GM12864 (cell line): Measurements from ENCODE around the gene CELA2B.

Source experiments
- DNase-seq: peaks from one replicate; pipeline ENCODE4 v3.0.0-alpha.2; 2011; ENCODE audit warnings: low read depth
- H3K4me3 ChIP-seq: 2 replicates; pipeline ENCODE4 v1.5.1; 2011; ENCODE audit warnings: mild to moderate bottlenecking, low read depth, low read length, control low read depth
- TF ChIP-seq, protein P1 (sequence below): IDR thresholded peaks from 2 replicates; pipeline ENCODE4 v1.5.1; 2011; ENCODE audit warnings: low read depth, mild to moderate bottlenecking, moderate library complexity, low read length, control low read depth, inconsistent platforms; ENCODE audit errors: missing control alignments

The CELA2B gene

GRCh38 chr1:15500184-15501178 lies 24.6 kb downstream of the CELA2B start:
- TF ChIP-seq, protein P1, sequence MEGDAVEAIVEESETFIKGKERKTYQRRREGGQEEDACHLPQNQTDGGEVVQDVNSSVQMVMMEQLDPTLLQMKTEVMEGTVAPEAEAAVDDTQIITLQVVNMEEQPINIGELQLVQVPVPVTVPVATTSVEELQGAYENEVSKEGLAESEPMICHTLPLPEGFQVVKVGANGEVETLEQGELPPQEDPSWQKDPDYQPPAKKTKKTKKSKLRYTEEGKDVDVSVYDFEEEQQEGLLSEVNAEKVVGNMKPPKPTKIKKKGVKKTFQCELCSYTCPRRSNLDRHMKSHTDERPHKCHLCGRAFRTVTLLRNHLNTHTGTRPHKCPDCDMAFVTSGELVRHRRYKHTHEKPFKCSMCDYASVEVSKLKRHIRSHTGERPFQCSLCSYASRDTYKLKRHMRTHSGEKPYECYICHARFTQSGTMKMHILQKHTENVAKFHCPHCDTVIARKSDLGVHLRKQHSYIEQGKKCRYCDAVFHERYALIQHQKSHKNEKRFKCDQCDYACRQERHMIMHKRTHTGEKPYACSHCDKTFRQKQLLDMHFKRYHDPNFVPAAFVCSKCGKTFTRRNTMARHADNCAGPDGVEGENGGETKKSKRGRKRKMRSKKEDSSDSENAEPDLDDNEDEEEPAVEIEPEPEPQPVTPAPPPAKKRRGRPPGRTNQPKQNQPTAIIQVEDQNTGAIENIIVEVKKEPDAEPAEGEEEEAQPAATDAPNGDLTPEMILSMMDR, result no peak
- no peak overlapping the region for H3K4me3 ChIP-seq
- no peak for DNase-seq

GRCh38 chr1:15501208-15502032 lies 25.5 kb downstream of the CELA2B start:
- H3K4me3 ChIP-seq, result no peak overlapping the region
- TF ChIP-seq, protein P1, result peak; percentile 80
- DNase-seq, result no peak

GRCh38 chr1:15504436-15504835 lies 28.5 kb downstream of the CELA2B start:
- H3K4me3 ChIP-seq, result no peak overlapping the region
- DNase-seq, result no peak
- TF ChIP-seq, protein P1, result no peak

DNA sequence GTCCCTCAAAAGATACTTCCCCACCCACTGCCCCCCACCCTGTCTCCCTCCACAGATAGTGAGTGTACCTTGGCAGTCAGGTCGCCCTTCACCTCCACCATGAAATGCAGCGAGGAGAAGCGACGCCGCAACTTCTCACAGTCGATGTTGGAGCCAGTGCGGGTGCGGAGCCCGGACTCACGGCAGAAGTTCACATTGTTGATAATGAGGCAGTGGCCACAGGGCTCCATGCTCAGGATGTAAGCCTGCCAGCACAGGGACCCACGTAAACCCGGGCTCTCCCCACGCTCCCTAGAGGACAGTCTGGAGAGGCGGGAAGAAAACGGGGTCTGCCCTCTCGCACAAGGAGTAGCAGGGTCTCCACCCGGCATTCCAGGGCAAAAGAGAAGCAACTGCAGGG lies 30.9 kb downstream of the CELA2B start:
- H3K4me3 ChIP-seq, result no peak overlapping the region
- DNase-seq, result no peak
- TF ChIP-seq, protein P1, result no peak

DNA sequence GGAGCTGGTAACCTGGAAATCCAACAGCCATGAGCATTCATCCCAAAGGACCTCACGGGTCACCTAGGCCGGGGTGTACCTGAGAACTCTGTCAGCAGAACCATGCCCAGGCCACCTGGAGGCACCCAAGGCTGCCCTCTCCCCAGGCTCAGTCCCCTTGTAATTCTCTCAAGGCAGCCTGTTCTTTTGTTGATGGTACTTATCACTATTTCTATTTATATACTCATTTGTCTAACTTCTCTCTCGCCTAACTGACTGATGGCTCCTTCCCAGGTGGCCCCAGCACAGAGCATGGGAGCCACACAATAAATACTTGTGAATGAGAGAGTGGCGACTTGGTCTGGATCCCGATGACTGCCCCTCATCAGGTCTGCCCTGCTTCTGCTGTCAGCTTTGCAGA lies 31.4 kb downstream of the CELA2B start:
- no peak overlapping the region for H3K4me3 ChIP-seq
- TF ChIP-seq, protein P1, result no peak
- DNase-seq, result no peak

DNA sequence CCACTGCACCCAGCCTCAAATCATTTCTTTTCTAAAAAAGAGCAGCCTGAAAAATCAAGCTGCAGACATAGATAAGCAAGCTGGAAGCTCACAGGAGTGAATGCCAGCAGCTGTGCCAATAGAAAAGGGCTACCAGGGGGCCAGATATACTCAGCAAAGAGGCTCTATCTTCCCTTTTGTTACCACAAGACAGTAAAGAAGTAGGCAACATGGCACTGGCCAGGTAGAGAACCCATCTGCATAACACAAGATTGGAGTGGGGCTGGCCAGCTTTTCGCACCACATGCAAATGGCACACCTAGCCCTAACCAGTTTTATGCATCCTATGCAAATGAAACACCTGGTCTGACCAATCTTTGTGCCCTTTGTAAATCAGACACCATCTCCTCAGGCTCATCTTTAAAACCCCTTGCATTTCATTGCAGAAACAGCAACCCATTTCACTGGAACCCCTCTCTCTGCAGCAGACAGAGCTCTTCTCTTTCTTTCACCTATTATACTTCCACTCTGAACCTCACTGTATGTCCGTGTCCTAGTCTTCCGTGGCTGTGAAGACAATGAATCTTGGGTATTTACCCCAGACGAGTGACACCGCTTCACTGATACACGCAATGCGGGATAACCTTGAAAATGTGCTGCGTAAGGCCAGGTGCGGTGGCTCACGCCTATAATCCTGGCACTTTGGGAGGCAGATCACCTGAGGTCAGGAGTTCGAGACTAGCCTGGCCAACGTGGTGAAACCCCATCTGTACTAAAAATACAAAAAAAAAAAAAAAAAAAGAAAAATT lies 33.0 kb downstream of the CELA2B start:
- H3K4me3 ChIP-seq, result no peak overlapping the region
- TF ChIP-seq, protein P1, result no peak
- no peak for DNase-seq
